Fibroblast of peridontal ligament (primary cell): ENCODE results near the gene F3.
A peak's percentile ranks its signal among the peaks of the same experiment; 100 is the strongest.

Experiments
- DNase-seq: peaks from one replicate; pipeline ENCODE4 v3.0.0-alpha.2; 2010; ENCODE audit errors: extremely low read depth

F3 gene

GRCh38 chr1:94552071-94552586, 10.6 kb upstream of the F3 start:
- no peak for DNase-seq

DNA sequence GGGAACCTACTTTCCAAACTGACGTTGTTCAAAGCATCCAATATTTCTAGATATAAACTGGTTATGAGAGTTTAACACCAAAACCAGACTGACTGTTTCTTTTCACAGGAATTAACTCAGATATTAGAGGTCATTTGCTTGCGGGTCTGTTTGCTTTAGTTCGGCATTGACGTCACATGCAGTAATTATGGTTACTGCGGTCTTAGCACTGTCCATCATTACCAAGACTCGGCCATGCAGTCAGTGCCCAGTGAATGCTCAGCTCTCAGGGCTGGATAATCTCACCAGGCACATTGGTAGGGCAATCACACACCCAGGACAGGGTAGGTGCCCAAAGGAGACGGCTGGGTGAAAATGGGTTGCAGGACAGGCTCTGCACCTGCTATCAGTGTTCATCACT, 9.9 kb upstream of the F3 start:
- DNase-seq, result no peak

DNA sequence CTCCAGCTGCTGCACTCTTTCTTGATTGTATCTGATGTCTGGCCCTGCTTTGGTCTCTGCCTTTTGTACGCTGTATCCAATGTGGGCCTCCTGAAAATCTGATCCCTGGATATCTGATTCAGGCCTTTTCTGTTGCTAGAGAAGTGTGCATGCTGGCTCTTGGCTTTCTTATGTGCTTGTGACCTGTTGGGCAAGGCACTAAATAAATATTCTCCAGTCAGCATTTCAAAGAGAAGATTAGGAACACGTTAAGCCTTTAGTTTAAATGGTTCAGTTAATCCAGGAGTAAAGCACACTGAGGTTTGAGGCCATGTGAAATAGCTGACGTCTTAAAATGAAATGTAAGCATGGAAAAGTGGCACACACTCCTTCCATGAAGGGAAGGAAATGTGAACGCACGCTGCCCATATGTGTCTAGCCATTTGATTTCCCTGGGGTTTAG, 9.3 kb upstream of the F3 start:
- no peak for DNase-seq

- no peak for DNase-seq
These were observed 8.8 kb upstream of the F3 start for GRCh38 chr1:94550396-94550795.

GRCh38 chr1:94549706-94550105, 8.1 kb upstream of the F3 start:
- no peak for DNase-seq

GRCh38 chr1:94544706-94545490, 3.3 kb upstream of the F3 start:
- peak; percentile 90 for DNase-seq

- peak; percentile 56 for DNase-seq
These were observed 2.5 kb upstream of the F3 start for GRCh38 chr1:94543893-94544635.

GRCh38 chr1:94543001-94543400, 1.4 kb upstream of the F3 start:
- peak; percentile 70 for DNase-seq

DNA sequence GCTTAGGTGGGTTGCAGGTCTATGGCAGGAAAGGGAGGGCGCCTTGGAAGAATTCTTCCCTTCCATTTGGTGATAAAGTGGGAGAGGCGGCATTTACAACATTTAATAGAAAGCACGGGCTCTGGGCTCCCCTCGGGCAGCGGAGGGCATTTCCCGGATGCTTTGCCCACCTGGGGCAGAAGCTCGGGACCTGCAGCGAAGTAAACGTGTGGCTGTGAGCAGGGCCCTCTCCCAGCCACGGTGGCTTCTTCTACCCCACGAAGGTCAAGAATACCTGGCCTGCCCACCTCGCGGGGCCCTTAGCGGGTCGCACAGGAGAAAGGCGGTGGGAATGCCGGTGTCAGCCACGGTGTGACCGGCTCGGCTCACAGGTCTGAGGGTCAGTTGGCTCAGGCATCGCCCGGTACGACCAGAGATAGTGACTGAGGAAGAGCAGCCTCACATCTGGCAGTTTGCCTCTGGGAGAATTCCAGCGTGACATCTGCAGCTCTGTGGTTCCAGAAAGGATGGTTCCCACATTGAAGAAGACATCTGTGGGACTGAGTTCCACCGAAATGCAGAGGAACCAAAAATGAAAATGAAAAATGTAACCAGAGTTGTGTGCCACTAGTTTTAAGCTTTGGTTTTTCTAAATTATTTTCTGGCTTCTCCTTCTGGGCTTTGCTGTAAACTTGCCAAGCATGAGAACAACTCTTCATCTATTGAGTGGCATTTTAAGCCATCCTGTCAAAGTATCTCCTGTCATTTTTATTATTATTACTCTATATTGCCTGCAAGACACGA, 720 bp upstream of the F3 start:
- peak; percentile 31 for DNase-seq

GRCh38 chr1:94540440-94541245, 916 bp downstream of the F3 start:
- DNase-seq, result no peak

DNA sequence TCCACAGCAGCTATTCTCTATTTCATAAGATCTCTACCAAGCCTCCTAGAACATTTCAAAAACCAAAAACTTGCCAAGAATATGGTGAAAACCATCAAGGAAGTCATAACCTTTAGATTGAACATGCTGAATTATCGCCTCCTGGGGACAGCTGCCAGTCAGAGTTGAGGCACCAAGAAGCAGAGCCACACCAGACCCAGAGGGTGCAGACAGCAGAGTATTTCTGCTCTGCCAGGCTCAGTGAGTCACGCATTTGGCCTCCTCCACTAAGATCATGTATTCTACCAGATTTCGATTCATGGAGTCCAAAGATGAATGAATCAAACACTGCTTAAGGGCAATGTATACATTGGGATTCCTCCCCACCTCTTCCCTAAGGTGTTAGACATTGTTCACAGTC, 2.1 kb downstream of the F3 start:
- peak; percentile 37 for DNase-seq

DNA sequence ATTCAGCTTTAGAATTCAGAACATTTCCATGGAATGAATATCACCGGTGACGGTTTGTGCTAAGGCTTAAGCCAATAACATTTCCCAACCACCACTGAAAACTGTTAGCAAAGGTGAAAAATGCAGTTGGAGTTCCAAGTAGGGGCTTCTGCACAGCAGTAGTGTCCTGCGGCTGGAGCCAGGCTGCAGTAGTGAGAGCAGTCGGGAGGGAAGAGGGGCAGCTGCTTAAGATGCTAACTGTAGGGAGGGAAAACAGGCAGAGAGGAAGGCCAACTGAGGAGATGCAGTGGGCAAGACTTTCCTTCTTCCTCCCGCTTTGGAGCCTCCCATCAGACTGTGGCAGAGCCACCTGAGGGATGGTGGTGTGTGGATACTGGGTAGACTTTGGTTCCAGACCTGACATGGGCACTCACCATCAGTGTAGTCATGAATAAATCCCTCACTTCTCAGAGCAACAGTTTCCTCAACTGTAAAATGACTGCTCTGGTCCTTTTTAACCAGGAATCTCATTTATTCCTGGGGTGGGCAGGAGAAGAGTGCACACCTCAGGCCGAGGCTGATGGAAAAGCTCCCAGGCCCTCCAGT, 3.2 kb downstream of the F3 start:
- no peak for DNase-seq

DNA sequence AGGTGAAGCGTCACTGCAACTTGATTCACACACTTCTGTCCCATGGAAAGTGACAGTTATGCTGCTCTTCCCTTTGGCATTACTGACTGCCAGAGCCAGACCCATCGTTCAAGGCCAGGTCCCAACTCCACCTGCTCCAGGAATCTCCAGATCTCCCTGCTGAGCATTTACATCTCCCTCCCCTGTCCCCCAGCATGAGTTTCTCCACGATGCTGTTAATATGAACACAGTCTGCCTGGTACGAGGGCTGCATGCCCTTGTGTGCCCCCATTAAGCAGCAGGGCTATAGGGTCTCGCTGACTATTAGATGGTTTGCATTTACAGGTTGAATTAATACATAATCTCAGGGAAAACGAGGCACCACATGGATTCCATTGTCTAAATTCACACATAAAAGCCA, 4.3 kb downstream of the F3 start:
- no peak for DNase-seq

DNA sequence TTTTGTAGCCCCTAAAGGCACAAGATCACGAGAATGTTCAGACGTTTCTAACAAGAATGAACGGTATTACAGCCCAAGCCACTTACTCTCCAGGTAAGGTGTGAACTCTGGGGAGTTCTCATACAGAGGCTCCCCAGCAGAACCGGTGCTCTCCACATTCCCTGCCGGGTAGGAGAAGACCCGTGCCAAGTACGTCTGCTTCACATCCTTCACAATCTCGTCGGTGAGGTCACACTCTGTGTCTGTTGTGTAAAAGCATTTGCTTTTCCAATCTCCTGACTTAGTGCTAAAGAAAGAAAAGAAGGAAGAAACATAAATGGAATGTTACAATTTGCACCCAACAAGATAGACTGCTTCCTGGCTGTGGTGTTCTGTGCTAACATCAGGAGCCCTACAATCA, 5.7 kb downstream of the F3 start:
- DNase-seq, result no peak

- no peak for DNase-seq
These were observed 6.5 kb downstream of the F3 start for GRCh38 chr1:94535095-94535494.

- no peak for DNase-seq
These were observed 9.5 kb downstream of the F3 start for GRCh38 chr1:94532077-94532476.

DNA sequence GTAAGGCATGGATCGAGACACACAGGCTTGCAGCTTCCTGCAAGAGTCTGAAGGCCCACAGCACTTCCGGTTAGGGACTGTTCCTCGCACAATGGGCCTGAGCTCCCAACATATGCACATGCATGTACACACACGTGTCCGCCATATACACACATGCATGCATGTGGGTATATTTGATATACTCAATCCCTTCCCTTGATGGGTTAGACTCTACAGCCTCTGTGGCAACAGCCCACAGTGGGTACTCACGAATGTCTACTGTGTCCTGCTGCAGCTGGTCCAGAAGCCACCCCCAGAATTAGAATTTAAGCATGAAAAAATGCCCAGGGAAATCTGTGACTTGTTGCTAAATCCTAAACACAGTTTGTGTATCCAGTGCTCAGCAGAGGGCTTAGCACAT, 9.9 kb downstream of the F3 start:
- DNase-seq, result no peak

GRCh38 chr1:94530373-94530878, 11.1 kb downstream of the F3 start:
- DNase-seq, result no peak

GRCh38 chr1:94529416-94529815, 12.1 kb downstream of the F3 start:
- DNase-seq, result no peak

DNA sequence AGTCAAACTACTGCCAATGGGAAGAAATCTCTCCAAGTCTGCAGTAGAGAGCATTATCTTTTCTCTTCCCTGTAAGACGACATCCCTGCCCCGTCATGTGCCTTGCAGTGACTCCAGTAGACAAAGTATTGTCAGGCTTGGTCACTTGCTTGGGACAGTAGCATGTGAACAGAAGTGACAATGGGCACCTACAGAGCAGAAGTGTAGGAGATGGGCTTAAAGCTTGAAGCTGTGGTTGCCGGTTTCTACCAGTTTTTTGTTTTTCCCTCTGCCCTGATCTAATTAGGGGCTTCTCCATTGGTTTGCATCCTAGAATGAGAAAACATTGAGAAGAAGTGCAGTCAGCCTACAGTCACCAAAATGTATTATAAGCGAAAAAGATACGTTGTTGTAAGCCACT, 12.7 kb downstream of the F3 start:
- DNase-seq, result no peak

- DNase-seq, result no peak
These were observed 13.3 kb downstream of the F3 start for GRCh38 chr1:94528299-94528698.
